Suprapubic skin (tissue), 4 donors: Measurements from ENCODE around the gene KCNH1. TPM values are rescaled to one million over a fixed set of nuclear protein-coding genes. Genes with fewer than 3 reads are reported as not detected.

Source experiments
- DNase-seq, 2 donors: peaks; one replicate each; pipeline ENCODE4 v3.0.0-alpha.2; 2019; ENCODE audit warnings: low spot score in 2 of 2
- H3K27ac ChIP-seq: fragments of 200-600 bp; sonication (generic); one replicate; pipeline ENCODE4 v1.5.1; 2019
- H3K27me3 ChIP-seq: fragments of 200-600 bp; sonication (generic); one replicate; pipeline ENCODE4 v1.5.1; 2019
- H3K36me3 ChIP-seq: fragments of 200-600 bp; sonication (generic); one replicate; pipeline ENCODE4 v1.5.1; 2019
- H3K4me1 ChIP-seq: fragments of 200-600 bp; sonication (generic); one replicate; pipeline ENCODE4 v1.5.1; 2019
- H3K4me3 ChIP-seq: fragments of 200-600 bp; sonication (generic); one replicate; pipeline ENCODE4 v1.5.1; 2019; ENCODE audit warnings: mild to moderate bottlenecking
- H3K9me3 ChIP-seq: fragments of 200-600 bp; sonication (generic); one replicate; pipeline ENCODE4 v1.5.1; 2019
- EP300 ChIP-seq: sonication (generic); formaldehyde crosslinking; IDR thresholded peaks from one replicate; pipeline ENCODE4 v1.6.1; 2017; ENCODE audit warnings: antibody characterized with exemption
- POLR2A ChIP-seq, 2 donors: fragments of 450-650 bp; IDR thresholded peaks; one replicate each; pipeline ENCODE4 v1.6.1; 2017; ENCODE audit warnings: antibody characterized with exemption in 2 of 2, mild to moderate bottlenecking in 2 of 2, moderate library complexity in 2 of 2
- POLR2AphosphoS5 ChIP-seq, 3 donors: sonication (generic); formaldehyde crosslinking; IDR thresholded peaks; one replicate each; pipeline ENCODE4 v1.6.1; 2017; ENCODE audit warnings: antibody characterized with exemption in 3 of 3
- WGBS: methylation state at CpG from one replicate; pipeline ENCODE4 v1.1.5; 2018; 5-methylcytosine and 5-hydroxymethylcytosine counted together
- total RNA-seq, 4 donors: library from RNA; depleted of rRNA; stranded (reverse); fragments of >200 nt; gene quantifications; one replicate each; pipeline ENCODE4 v1.1.0, GENCODE V29; 2016
- TF ChIP-seq, protein P1 (sequence below), 2 donors: fragments of 200-600 bp in 1 of 2; fragments of 450-650 bp in 1 of 2; sonication (generic) in 1 of 2; IDR thresholded peaks; one replicate each; pipeline ENCODE4 v1.5.1; 2016 to 2019; ENCODE audit warnings: antibody characterized with exemption in 2 of 2, mild to moderate bottlenecking in 1 of 2, moderate library complexity in 1 of 2

Gene KCNH1
- total RNA-seq, 4 donors from 2014 or later, result 1.1 TPM; not detected in 3

DNA sequence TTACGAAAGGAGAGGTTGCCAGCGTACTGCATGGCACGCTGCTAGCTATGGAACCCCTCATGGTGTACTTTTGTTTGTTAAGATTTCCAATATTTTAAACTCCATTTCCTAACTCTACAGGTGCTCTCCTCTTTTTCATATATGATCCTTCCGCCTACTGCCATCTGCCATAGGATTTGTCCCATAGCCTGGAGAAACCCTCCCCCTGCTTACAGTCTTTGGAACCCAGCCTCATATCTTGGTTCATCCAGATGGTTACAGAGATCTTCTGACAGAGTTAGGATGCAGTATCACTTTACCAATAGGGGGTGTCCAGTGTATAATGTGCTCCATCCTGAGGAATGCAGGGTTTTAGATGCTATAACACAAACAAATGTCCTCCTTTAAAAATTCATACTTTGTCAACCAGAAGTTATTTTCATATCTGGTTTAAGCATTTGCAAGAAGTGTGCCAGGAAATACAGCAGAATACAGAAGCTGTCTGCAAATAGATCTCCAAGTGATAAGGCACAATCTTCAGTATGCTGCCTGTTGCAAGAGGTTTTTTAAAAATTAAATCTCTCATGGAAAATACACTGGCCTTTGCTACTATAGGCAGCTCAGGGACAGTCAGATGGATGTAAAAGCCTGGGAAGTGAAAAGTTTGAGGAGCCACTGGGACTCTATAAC is 377.8 kb downstream of the KCNH1 start:
- H3K9me3 ChIP-seq, result peaks cover 8% of the 10 kb centered on the region
- H3K27me3 ChIP-seq, result no peaks in the 10 kb centered on the region
- 84% methylated on average over 4 of the region's 4 CpGs for WGBS
- H3K4me1 ChIP-seq, result peaks cover 9% of the 10 kb centered on the region
- no peak overlapping the region for H3K27ac ChIP-seq
- DNase-seq, result no peak
- TF ChIP-seq POLR2A (IDR thresholded peaks at IDR 0.05), result no peak
- TF ChIP-seq POLR2AphosphoS5 (IDR thresholded peaks at IDR 0.05), result no peak
- TF ChIP-seq, protein P1, sequence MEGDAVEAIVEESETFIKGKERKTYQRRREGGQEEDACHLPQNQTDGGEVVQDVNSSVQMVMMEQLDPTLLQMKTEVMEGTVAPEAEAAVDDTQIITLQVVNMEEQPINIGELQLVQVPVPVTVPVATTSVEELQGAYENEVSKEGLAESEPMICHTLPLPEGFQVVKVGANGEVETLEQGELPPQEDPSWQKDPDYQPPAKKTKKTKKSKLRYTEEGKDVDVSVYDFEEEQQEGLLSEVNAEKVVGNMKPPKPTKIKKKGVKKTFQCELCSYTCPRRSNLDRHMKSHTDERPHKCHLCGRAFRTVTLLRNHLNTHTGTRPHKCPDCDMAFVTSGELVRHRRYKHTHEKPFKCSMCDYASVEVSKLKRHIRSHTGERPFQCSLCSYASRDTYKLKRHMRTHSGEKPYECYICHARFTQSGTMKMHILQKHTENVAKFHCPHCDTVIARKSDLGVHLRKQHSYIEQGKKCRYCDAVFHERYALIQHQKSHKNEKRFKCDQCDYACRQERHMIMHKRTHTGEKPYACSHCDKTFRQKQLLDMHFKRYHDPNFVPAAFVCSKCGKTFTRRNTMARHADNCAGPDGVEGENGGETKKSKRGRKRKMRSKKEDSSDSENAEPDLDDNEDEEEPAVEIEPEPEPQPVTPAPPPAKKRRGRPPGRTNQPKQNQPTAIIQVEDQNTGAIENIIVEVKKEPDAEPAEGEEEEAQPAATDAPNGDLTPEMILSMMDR (IDR thresholded peaks at IDR 0.05), result no peak
- TF ChIP-seq EP300, result no peak
- no peak overlapping the region for H3K4me3 ChIP-seq
- H3K36me3 ChIP-seq, result no peaks in the 10 kb centered on the region

DNA sequence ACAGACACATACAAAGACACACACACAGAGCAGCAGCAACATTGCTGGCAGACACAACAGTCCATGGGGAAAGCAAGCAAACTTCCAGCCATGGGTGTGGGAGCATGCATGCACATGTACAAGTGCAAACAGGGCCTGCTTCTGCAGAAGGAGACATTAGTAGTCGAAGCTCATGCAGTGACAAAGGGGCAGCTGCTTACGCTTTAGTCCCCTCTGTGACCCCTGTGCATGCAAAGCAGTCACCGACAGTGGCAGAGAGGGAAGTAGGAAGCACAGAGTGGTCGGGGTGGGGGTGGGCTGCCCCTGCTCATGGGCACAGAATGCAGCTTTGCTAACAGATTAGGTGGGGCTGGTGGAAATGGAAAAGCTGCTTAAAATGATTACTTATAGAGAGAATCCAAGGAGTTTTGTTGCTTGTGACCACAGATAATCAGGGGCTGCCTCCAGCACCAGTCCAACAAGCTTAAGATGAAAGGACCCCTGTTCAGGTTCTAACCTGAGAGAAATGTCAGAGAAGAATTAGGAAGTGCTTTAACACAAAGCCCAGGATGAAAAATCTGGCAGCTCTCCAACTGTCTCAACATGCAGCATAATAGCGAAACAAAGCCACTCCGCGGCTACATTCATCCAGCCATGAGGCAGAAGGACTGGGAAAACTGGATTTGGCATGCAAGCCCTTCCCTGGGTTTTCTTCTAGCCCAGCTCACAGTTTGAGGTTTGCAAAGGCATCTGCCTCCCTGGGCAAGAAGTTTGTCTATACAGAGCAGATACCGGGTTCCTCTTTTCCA is 378.9 kb downstream of the KCNH1 start:
- Histone ChIP-seq H3K9me3 (peaks cover 3% of the 10 kb centered on the region), H3K4me3 (no peak overlapping the region), H3K4me1 (peaks cover 9% of the 10 kb centered on the region), H3K27ac (no peak overlapping the region), H3K36me3 (no peaks in the 10 kb centered on the region), H3K27me3 (no peaks in the 10 kb centered on the region)
- DNase-seq, result no peak
- WGBS, result 30% methylated on average over 8 of the region's 8 CpGs
- TF ChIP-seq EP300, result no peak
- no peak for TF ChIP-seq POLR2AphosphoS5 (IDR thresholded peaks at IDR 0.05)
- TF ChIP-seq, protein P1 (IDR thresholded peaks at IDR 0.05), result no peak
- TF ChIP-seq POLR2A (IDR thresholded peaks at IDR 0.05), result no peak

DNA sequence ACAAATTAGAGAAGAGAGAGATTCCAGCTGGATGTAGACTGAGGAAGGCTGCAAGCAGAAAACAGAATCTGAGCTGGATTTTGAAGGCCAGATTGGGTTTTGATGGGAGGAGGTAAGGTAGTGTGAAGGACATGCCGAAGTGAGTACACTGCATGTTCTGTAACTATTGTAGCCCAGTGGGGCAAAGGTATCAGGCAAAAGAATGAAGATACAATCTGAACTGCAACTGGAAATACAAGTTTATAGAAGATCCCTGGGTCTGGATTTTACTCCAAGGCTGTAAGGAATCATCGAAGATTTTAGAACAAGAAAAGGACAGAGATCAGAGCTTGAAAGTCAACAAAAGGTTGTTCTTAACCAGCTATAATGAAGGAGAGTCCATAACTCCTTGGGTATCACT is 382.0 kb downstream of the KCNH1 start:
- 54% methylated on average over 2 of the region's 2 CpGs for whole genome bisulfite sequencing
- TF ChIP-seq EP300, result no peak
- TF ChIP-seq, protein P1 (IDR thresholded peaks at IDR 0.05), result no peak

DNA sequence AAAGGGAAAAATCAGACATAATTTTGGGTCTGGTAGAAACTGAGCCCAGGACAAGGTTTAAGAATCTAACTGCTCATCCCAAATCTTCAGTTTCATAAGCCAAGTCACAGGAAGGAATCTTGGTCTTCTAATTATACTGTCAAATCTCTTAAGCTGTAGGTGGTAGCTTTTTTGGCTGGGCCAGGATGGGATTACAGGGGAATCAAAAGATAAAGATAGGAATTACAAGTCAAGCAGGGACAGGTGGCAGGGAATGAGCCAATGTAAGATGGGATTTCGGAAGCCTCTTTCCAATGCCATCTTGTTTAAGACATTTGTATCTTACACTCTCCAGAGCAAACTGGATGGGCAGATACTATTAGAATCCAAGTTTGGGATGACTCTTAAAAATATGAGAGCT is 383.5 kb downstream of the KCNH1 start:
- WGBS, result 81% methylated on average over 1 of the region's 1 CpG
- H3K27me3 ChIP-seq, result no peaks in the 10 kb centered on the region
- peaks cover 8% of the 10 kb centered on the region for H3K4me1 ChIP-seq
- H3K36me3 ChIP-seq, result no peaks in the 10 kb centered on the region
- DNase-seq, result no peak
- no peaks in the 10 kb centered on the region for H3K9me3 ChIP-seq
- H3K4me3 ChIP-seq, result no peak overlapping the region
- H3K27ac ChIP-seq, result no peak overlapping the region
- TF ChIP-seq, protein P1 (IDR thresholded peaks at IDR 0.05), result no peak
- TF ChIP-seq POLR2A (IDR thresholded peaks at IDR 0.05) (no peak), EP300 (no peak), POLR2AphosphoS5 (IDR thresholded peaks at IDR 0.05) (no peak)

More for the DNA sequence above, 382.0 kb downstream of the KCNH1 start:
- Histone ChIP-seq H3K27ac (no peak overlapping the region), H3K4me1 (peaks cover 9% of the 10 kb centered on the region), H3K9me3 (no peaks in the 10 kb centered on the region), H3K36me3 (no peaks in the 10 kb centered on the region), H3K4me3 (no peak overlapping the region), H3K27me3 (no peaks in the 10 kb centered on the region)
- DNase-seq, result no peak

DNA sequence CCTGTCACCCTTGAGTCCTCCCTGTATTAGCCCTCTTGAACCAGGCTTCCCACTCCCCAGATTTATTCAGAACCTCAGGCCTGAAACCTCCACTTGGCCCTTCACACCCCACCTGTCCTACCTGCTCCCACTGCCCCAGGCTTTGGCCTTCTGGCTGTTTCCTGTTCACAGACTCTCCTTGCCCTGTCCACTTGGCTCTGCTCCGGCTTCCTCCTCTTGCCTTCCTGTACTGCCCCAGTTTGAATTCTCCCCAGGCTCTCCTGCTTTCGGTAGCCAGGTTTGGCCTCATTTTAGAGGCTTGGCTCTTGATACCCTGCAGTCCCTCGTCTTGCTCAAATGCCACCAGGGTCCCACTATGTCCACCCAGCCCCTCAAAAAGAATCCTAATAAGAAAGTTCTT is 385.2 kb downstream of the KCNH1 start:
- no peaks in the 10 kb centered on the region for H3K27me3 ChIP-seq
- no peak for DNase-seq
- H3K4me1 ChIP-seq, result no peaks in the 10 kb centered on the region
- no peak overlapping the region for H3K4me3 ChIP-seq
- no peaks in the 10 kb centered on the region for H3K36me3 ChIP-seq
- no peak overlapping the region for H3K27ac ChIP-seq
- no peaks in the 10 kb centered on the region for H3K9me3 ChIP-seq
- WGBS, result 86% methylated on average over 3 of the region's 3 CpGs
- TF ChIP-seq, protein P1 (IDR thresholded peaks at IDR 0.05), result no peak
- TF ChIP-seq POLR2AphosphoS5 (IDR thresholded peaks at IDR 0.05), result no peak
- TF ChIP-seq EP300, result no peak
- TF ChIP-seq POLR2A (IDR thresholded peaks at IDR 0.05), result no peak
